Measurements from ENCODE around the gene PAM.
A peak's percentile ranks its signal among the peaks of the same experiment; 100 is the strongest.

Gene PAM

GRCh38 chr5:102879741-102880140 is 124.6 kb downstream of the PAM start:
- no peak for DNase-seq (ENCODE audit: low spot score in 2 of 2)
- ATAC-seq (replicated peaks; ENCODE audit: extremely low read depth, poor library complexity, severe bottlenecking) = no peak
- H3K27me3 Mint-ChIP-seq = no peaks in the 10 kb centered on the region
- no peak overlapping the region for H3K4me3 Mint-ChIP-seq
- H3K27ac Mint-ChIP-seq (ENCODE audit: low read depth) = no peak overlapping the region
- H3K9me3 Mint-ChIP-seq = no peaks in the 10 kb centered on the region
- peaks cover 5% of the 10 kb centered on the region for H3K4me1 Mint-ChIP-seq
- H3K36me3 Mint-ChIP-seq (ENCODE audit: insufficient read depth) = peaks cover 2% of the 10 kb centered on the region

- ATAC-seq (replicated peaks; ENCODE audit: extremely low read depth, poor library complexity, severe bottlenecking) = no peak
- DNase-seq (ENCODE audit: low spot score in 2 of 2) = no peak
- no peaks in the 10 kb centered on the region for H3K27me3 Mint-ChIP-seq
- H3K27ac Mint-ChIP-seq (ENCODE audit: low read depth) = no peak overlapping the region
- no peaks in the 10 kb centered on the region for H3K9me3 Mint-ChIP-seq
- H3K4me3 Mint-ChIP-seq = no peak overlapping the region
- no peaks in the 10 kb centered on the region for H3K36me3 Mint-ChIP-seq (ENCODE audit: insufficient read depth)
- peaks cover 27% of the 10 kb centered on the region for H3K4me1 Mint-ChIP-seq
These were observed 131.5 kb downstream of the PAM start for GRCh38 chr5:102886586-102886985.

GRCh38 chr5:102888483-102888882 is 133.4 kb downstream of the PAM start:
- Mint-ChIP-seq H3K9me3 (no peaks in the 10 kb centered on the region), H3K27ac (ENCODE audit: low read depth) (peak overlapping the region; percentile 82), H3K4me1 (peaks cover 27% of the 10 kb centered on the region), H3K4me3 (peak overlapping the region; percentile 31), H3K36me3 (ENCODE audit: insufficient read depth) (no peaks in the 10 kb centered on the region), H3K27me3 (no peaks in the 10 kb centered on the region)
- ATAC-seq (replicated peaks; ENCODE audit: extremely low read depth, poor library complexity, severe bottlenecking) (peak; percentile 54), DNase-seq (ENCODE audit: low spot score in 2 of 2) (no peak)

- H3K27me3 Mint-ChIP-seq = no peaks in the 10 kb centered on the region
- H3K9me3 Mint-ChIP-seq = no peaks in the 10 kb centered on the region
- ATAC-seq (replicated peaks; ENCODE audit: extremely low read depth, poor library complexity, severe bottlenecking) = no peak
- H3K36me3 Mint-ChIP-seq (ENCODE audit: insufficient read depth) = no peaks in the 10 kb centered on the region
- H3K27ac Mint-ChIP-seq (ENCODE audit: low read depth) = peak overlapping the region; percentile 82
- peaks cover 27% of the 10 kb centered on the region for H3K4me1 Mint-ChIP-seq
- H3K4me3 Mint-ChIP-seq = no peak overlapping the region
- DNase-seq (ENCODE audit: low spot score in 2 of 2) = no peak
These were observed 133.9 kb downstream of the PAM start for GRCh38 chr5:102889033-102889432.

GRCh38 chr5:102890133-102890532 is 135.0 kb downstream of the PAM start:
- no peaks in the 10 kb centered on the region for H3K36me3 Mint-ChIP-seq (ENCODE audit: insufficient read depth)
- peaks cover 27% of the 10 kb centered on the region for H3K4me1 Mint-ChIP-seq
- DNase-seq (ENCODE audit: low spot score in 2 of 2) (no peak), ATAC-seq (replicated peaks; ENCODE audit: extremely low read depth, poor library complexity, severe bottlenecking) (no peak)
- H3K4me3 Mint-ChIP-seq = no peak overlapping the region
- no peak overlapping the region for H3K27ac Mint-ChIP-seq (ENCODE audit: low read depth)
- H3K27me3 Mint-ChIP-seq = no peaks in the 10 kb centered on the region
- H3K9me3 Mint-ChIP-seq = no peaks in the 10 kb centered on the region

- Mint-ChIP-seq H3K4me1 (peaks cover 27% of the 10 kb centered on the region), H3K27ac (ENCODE audit: low read depth) (no peak overlapping the region), H3K9me3 (no peaks in the 10 kb centered on the region), H3K36me3 (ENCODE audit: insufficient read depth) (no peaks in the 10 kb centered on the region), H3K4me3 (no peak overlapping the region), H3K27me3 (no peaks in the 10 kb centered on the region)
- DNase-seq (ENCODE audit: low spot score in 2 of 2) (no peak), ATAC-seq (replicated peaks; ENCODE audit: extremely low read depth, poor library complexity, severe bottlenecking) (no peak)
These were observed 136.1 kb downstream of the PAM start for GRCh38 chr5:102891175-102891574.

DNA sequence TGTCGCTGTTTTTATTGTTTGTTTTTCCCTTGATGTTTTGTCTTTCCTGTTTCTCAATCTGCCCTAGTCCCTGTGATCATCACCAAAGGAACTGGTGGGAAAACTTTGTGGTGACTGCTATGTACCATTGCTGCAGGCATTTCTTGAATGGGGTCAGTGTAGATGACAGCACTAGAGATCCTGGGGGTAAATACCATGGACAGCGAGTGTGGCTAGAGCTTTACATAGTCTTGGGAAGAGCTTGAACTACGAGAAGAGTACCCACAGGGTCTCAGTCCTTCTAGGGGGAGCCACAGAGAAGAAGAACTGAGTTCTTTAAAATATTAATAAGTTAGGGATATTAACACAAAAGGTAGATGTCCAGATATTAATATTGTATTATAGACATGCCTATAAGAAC is 138.8 kb downstream of the PAM start:
- Mint-ChIP-seq H3K36me3 (ENCODE audit: insufficient read depth) (no peaks in the 10 kb centered on the region), H3K4me3 (no peak overlapping the region), H3K27ac (ENCODE audit: low read depth) (no peak overlapping the region)

DNA sequence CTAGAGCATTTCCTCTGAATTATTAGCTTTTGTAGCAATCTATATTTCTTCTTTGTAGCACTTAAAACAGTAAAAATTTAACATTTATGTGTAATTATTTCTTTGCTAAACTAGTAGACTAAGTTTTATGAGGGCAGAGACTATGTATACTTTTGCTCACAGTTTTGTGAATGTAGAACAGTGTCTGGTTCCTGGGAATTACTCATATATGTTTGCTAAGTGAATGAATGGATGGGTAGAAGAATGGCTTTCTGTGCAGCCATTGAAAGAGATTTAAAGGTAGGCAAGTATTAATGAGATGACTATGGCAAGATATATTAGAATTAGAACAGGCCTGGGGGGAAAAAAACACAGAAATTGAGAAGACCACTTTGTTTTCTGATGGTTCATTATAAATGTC is 140.1 kb downstream of the PAM start:
- DNase-seq (ENCODE audit: low spot score in 2 of 2) (no peak), ATAC-seq (replicated peaks; ENCODE audit: extremely low read depth, poor library complexity, severe bottlenecking) (no peak)
- no peak overlapping the region for H3K27ac Mint-ChIP-seq (ENCODE audit: low read depth)
- H3K36me3 Mint-ChIP-seq (ENCODE audit: insufficient read depth) = no peaks in the 10 kb centered on the region
- no peak overlapping the region for H3K4me3 Mint-ChIP-seq
- peaks cover 6% of the 10 kb centered on the region for H3K4me1 Mint-ChIP-seq
- H3K9me3 Mint-ChIP-seq = no peaks in the 10 kb centered on the region
- no peaks in the 10 kb centered on the region for H3K27me3 Mint-ChIP-seq

More for the DNA sequence above, 138.8 kb downstream of the PAM start:
- Mint-ChIP-seq H3K27me3 (no peaks in the 10 kb centered on the region), H3K4me1 (peaks cover 6% of the 10 kb centered on the region), H3K9me3 (no peaks in the 10 kb centered on the region)
- ATAC-seq (replicated peaks; ENCODE audit: extremely low read depth, poor library complexity, severe bottlenecking) = no peak
- DNase-seq (ENCODE audit: low spot score in 2 of 2) = no peak

DNA sequence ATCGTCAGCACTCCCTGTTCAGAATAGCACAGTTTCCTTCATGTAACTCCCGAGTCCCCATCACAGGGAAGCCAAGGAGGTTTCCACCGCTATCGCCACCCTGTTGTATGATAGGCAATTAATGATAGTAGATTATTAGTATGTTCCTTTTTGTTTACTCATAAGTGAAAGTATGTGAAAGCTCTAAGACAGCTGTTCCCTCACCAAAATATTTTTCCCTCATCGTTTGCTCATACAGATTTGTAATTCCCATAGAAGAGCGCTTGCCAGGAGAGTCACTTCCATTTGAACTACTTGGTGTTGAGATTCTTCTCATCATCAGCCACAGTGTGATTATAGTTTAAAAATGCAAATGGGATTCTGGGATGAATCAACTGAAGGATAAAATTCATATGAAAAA is 140.9 kb downstream of the PAM start:
- DNase-seq (ENCODE audit: low spot score in 2 of 2) (no peak), ATAC-seq (replicated peaks; ENCODE audit: extremely low read depth, poor library complexity, severe bottlenecking) (no peak)
- Mint-ChIP-seq H3K4me3 (no peak overlapping the region), H3K4me1 (peaks cover 6% of the 10 kb centered on the region), H3K36me3 (ENCODE audit: insufficient read depth) (no peaks in the 10 kb centered on the region), H3K27ac (ENCODE audit: low read depth) (no peak overlapping the region), H3K27me3 (no peaks in the 10 kb centered on the region), H3K9me3 (no peaks in the 10 kb centered on the region)

DNA sequence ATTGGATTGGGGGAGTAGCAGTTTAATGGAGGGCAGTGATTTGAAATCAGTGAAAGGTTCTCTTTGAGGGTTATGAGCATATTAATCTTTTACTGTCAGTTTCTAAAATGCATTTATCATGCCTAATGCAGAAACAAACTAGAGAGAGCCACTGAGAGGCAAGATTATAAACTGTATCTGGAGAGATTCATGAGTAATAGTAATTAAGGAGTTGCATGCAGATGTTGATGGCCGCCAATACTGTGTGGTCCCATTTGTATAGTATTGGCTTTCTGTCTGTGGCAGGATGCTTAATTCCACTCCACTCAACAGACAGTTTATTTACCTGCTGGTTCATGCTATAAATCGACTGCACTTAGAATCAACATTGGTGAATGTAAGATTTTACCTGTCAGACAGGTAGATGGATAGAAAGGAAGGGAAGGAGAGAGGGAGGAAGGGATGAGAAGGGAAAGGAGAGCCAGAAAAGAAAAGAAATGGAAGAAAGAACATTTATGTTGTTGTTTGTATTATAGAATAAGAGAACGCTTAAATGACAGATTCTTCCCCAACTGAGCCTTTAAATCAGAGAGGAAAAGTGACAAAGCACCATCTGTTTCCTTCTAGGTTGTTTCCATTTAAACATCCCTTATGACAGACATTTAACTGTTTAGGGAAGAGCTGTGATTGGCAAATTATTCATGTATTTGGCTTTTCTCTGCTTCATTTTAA is 146.5 kb downstream of the PAM start:
- ATAC-seq (replicated peaks; ENCODE audit: extremely low read depth, poor library complexity, severe bottlenecking) (no peak), DNase-seq (ENCODE audit: low spot score in 2 of 2) (no peak)
- H3K4me3 Mint-ChIP-seq = no peak overlapping the region
- H3K4me1 Mint-ChIP-seq = peaks cover 6% of the 10 kb centered on the region
- no peaks in the 10 kb centered on the region for H3K27me3 Mint-ChIP-seq
- no peaks in the 10 kb centered on the region for H3K9me3 Mint-ChIP-seq
- H3K27ac Mint-ChIP-seq (ENCODE audit: low read depth) = no peak overlapping the region
- peaks cover 3% of the 10 kb centered on the region for H3K36me3 Mint-ChIP-seq (ENCODE audit: insufficient read depth)

GRCh38 chr5:102902135-102902448 is 147.0 kb downstream of the PAM start:
- Mint-ChIP-seq H3K27ac (ENCODE audit: low read depth) (no peak overlapping the region), H3K9me3 (no peaks in the 10 kb centered on the region), H3K27me3 (no peaks in the 10 kb centered on the region), H3K4me1 (peaks cover 6% of the 10 kb centered on the region), H3K36me3 (ENCODE audit: insufficient read depth) (peaks cover 3% of the 10 kb centered on the region), H3K4me3 (no peak overlapping the region)
- no peak for ATAC-seq (replicated peaks; ENCODE audit: extremely low read depth, poor library complexity, severe bottlenecking)
- DNase-seq (ENCODE audit: low spot score in 2 of 2) = no peak

DNA sequence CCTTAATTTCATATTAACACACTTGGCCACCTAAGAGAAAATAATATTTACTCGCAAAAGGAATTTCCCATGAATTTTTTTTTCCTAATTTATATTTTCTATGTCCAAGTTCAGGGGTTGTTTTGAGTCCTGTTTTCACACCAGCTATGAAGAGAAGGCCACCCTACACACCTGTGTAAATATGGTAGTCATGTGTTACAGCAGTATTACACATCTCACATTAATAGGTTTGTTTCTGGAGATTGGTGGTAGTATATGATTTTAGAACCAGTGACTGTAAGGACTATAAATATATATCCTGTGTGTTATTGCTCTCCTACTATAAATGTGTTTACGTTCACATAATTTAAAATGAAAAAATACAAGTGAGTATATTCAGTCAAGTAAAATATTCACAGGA is 147.5 kb downstream of the PAM start:
- no peaks in the 10 kb centered on the region for H3K27me3 Mint-ChIP-seq
- no peaks in the 10 kb centered on the region for H3K9me3 Mint-ChIP-seq
- no peak overlapping the region for H3K4me3 Mint-ChIP-seq
- H3K27ac Mint-ChIP-seq (ENCODE audit: low read depth) = no peak overlapping the region
- ATAC-seq (replicated peaks; ENCODE audit: extremely low read depth, poor library complexity, severe bottlenecking) (no peak), DNase-seq (ENCODE audit: low spot score in 2 of 2) (no peak)
- H3K36me3 Mint-ChIP-seq (ENCODE audit: insufficient read depth) = peaks cover 3% of the 10 kb centered on the region
- H3K4me1 Mint-ChIP-seq = peaks cover 6% of the 10 kb centered on the region

- H3K9me3 Mint-ChIP-seq = no peaks in the 10 kb centered on the region
- H3K4me1 Mint-ChIP-seq = peaks cover 6% of the 10 kb centered on the region
- H3K4me3 Mint-ChIP-seq = no peak overlapping the region
- H3K27ac Mint-ChIP-seq (ENCODE audit: low read depth) = no peak overlapping the region
- DNase-seq (ENCODE audit: low spot score in 2 of 2) (no peak), ATAC-seq (replicated peaks; ENCODE audit: extremely low read depth, poor library complexity, severe bottlenecking) (no peak)
- peaks cover 3% of the 10 kb centered on the region for H3K36me3 Mint-ChIP-seq (ENCODE audit: insufficient read depth)
- no peaks in the 10 kb centered on the region for H3K27me3 Mint-ChIP-seq
These were observed 148.2 kb downstream of the PAM start for GRCh38 chr5:102903074-102903871.
